ENCODE measurements around the gene CRYL1.

- no peak for TF ChIP-seq EZH2 (IDR thresholded peaks at IDR 0.05; ENCODE audit: insufficient read depth, poor library complexity, severe bottlenecking)
- TF ChIP-seq EZH2phosphoT487 (IDR thresholded peaks at IDR 0.05; ENCODE audit: insufficient read depth, low read depth), result no peak
Observed at GRCh38 chr13:20497006-20497775, 28.5 kb downstream of the CRYL1 start.

All from GM23248 (cell line).